OCI-LY3 (cell line): ENCODE data around the gene ASTL.
A peak's percentile ranks its signal among the peaks of the same experiment; 100 is the strongest.
"Not testable (repeated sequence)": the region's sequence is repeated elsewhere in the genome, so short reads cannot be mapped to it uniquely, and the experiment has no call there.

Experiments used
- H2AFZ ChIP-seq: fragments of 200-600, 300-600 bp; shearing (Covaris generic); 2 replicates; pipeline ENCODE4 v1.6.0; 2014; ENCODE audit warnings: antibody characterized with exemption, low read depth, low read length
- H3K27ac ChIP-seq: fragments of 200-600, 300-600 bp; sonication (generic); 2 replicates; pipeline ENCODE4 v1.5.1; 2014; ENCODE audit warnings: mild to moderate bottlenecking, low read length, moderate library complexity, mixed read lengths
- H3K27me3 ChIP-seq: fragments of 200-600, 300-600 bp; sonication (generic); 2 replicates; pipeline ENCODE4 v1.6.1; 2014; ENCODE audit warnings: low read depth, low read length, mixed read lengths
- H3K36me3 ChIP-seq: fragments of 200-600, 300-600 bp; sonication (generic); replicated peaks from 2 replicates; pipeline ENCODE3; 2014; ENCODE audit warnings: low read depth, low read length, mixed read lengths
- H3K4me1 ChIP-seq: fragments of 300-600, 200-600 bp; sonication (generic); 2 replicates; pipeline ENCODE4 v1.6.1; 2014; ENCODE audit warnings: low read length, mixed read lengths
- H3K4me2 ChIP-seq: fragments of 200-600, 300-600 bp; sonication (generic); 2 replicates; pipeline ENCODE4 v1.6.1; 2014; ENCODE audit warnings: low read length, mixed read lengths
- H3K4me3 ChIP-seq: fragments of 300-600, 200-600 bp; sonication (generic); 2 replicates; pipeline ENCODE4 v1.5.1; 2014; ENCODE audit warnings: antibody characterized with exemption, mild to moderate bottlenecking, low read length, moderate library complexity
- H3K79me2 ChIP-seq: fragments of 300-600, 200-600 bp; shearing (Covaris generic); 2 replicates; pipeline ENCODE4 v1.6.1; 2014; ENCODE audit warnings: mild to moderate bottlenecking, low read length, mixed read lengths
- H3K9ac ChIP-seq: fragments of 300-600, 200-600 bp; shearing (Covaris generic); 2 replicates; pipeline ENCODE4 v1.6.0; 2014; ENCODE audit warnings: mild to moderate bottlenecking, low read length, moderate library complexity
- H3K9me3 ChIP-seq: fragments of 200-600, 300-600 bp; shearing (Covaris generic); 2 replicates; pipeline ENCODE4 v1.6.1; 2014; ENCODE audit warnings: low read length, mixed read lengths; ENCODE audit not compliant: insufficient read depth
- H4K20me1 ChIP-seq: fragments of 200-600, 300-600 bp; sonication (generic); 2 replicates; pipeline ENCODE4 v1.6.1; 2016; ENCODE audit warnings: low read length, mixed read lengths; ENCODE audit not compliant: insufficient read depth
- CTCF ChIP-seq: fragments of 200-600, 300-600 bp; sonication (generic); IDR thresholded peaks from 2 replicates; pipeline ENCODE4 v1.5.1; 2014; ENCODE audit warnings: antibody characterized with exemption, low read length, low read depth
- EZH2phosphoT487 ChIP-seq: fragments of 200-600 bp; shearing (Covaris generic); IDR thresholded peaks from 2 replicates; pipeline ENCODE4 v1.6.1; 2018; ENCODE audit warnings: antibody characterized with exemption, mixed run types, low read depth

The ASTL gene

GRCh38 chr2:96143231-96143847, 5.0 kb upstream of the ASTL start:
- H3K4me3 ChIP-seq = peak overlapping the region; percentile 95
- peaks cover 37% of the 10 kb centered on the region for H3K79me2 ChIP-seq
- no peaks in the 10 kb centered on the region for H3K27me3 ChIP-seq
- no peaks in the 10 kb centered on the region for H3K9me3 ChIP-seq
- H3K9ac ChIP-seq = peak overlapping the region; percentile 92
- no peak for TF ChIP-seq EZH2phosphoT487
- TF ChIP-seq CTCF = no peak
- H3K4me1 ChIP-seq = peaks cover 58% of the 10 kb centered on the region
- peak overlapping the region; percentile 91 for H3K4me2 ChIP-seq
- H4K20me1 ChIP-seq = peaks cover 40% of the 10 kb centered on the region
- H3K27ac ChIP-seq = peak overlapping the region; percentile 98
- H3K36me3 ChIP-seq = peaks cover 38% of the 10 kb centered on the region
- no peak overlapping the region for H2AFZ ChIP-seq

GRCh38 chr2:96142217-96143113, 4.2 kb upstream of the ASTL start:
- H4K20me1 ChIP-seq = peaks cover 40% of the 10 kb centered on the region
- peaks cover 38% of the 10 kb centered on the region for H3K36me3 ChIP-seq
- H3K9me3 ChIP-seq = no peaks in the 10 kb centered on the region
- H3K4me1 ChIP-seq = peaks cover 49% of the 10 kb centered on the region
- H2AFZ ChIP-seq = no peak overlapping the region
- H3K79me2 ChIP-seq = peaks cover 37% of the 10 kb centered on the region
- peak overlapping the region; percentile 91 for H3K4me2 ChIP-seq
- peak overlapping the region; percentile 98 for H3K27ac ChIP-seq
- peak overlapping the region; percentile 92 for H3K9ac ChIP-seq
- TF ChIP-seq EZH2phosphoT487 (no peak), CTCF (peak; percentile 58)
- peak overlapping the region; percentile 95 for H3K4me3 ChIP-seq
- no peaks in the 10 kb centered on the region for H3K27me3 ChIP-seq

- Histone ChIP-seq H3K36me3 (peaks cover 38% of the 10 kb centered on the region), H4K20me1 (peaks cover 40% of the 10 kb centered on the region), H3K4me2 (0 out of 2 replicates have a peak overlapping the region, but pooled peaks have one; percentile 91), H3K4me1 (peaks cover 40% of the 10 kb centered on the region), H3K79me2 (peaks cover 34% of the 10 kb centered on the region)
- H3K27me3 ChIP-seq, H3K4me3 ChIP-seq, H2AFZ ChIP-seq, H3K9me3 ChIP-seq, H3K9ac ChIP-seq, H3K27ac ChIP-seq: not testable (repeated sequence)
Measured at GRCh38 chr2:96141624-96141967, 3.3 kb upstream of the ASTL start.

GRCh38 chr2:96140941-96141623, 2.8 kb upstream of the ASTL start:
- peaks cover 36% of the 10 kb centered on the region for H3K4me1 ChIP-seq
- H3K9ac ChIP-seq = no peak overlapping the region
- no peaks in the 10 kb centered on the region for H3K27me3 ChIP-seq

More at GRCh38 chr2:96140941-96141623, 2.8 kb upstream of the ASTL start:
- TF ChIP-seq CTCF (no peak), EZH2phosphoT487 (no peak)
- peaks cover 38% of the 10 kb centered on the region for H3K36me3 ChIP-seq
- no peak overlapping the region for H3K4me2 ChIP-seq
- H3K4me3 ChIP-seq = no peak overlapping the region
- H4K20me1 ChIP-seq = peaks cover 40% of the 10 kb centered on the region
- no peak overlapping the region for H2AFZ ChIP-seq
- no peaks in the 10 kb centered on the region for H3K9me3 ChIP-seq
- peaks cover 34% of the 10 kb centered on the region for H3K79me2 ChIP-seq
- no peak overlapping the region for H3K27ac ChIP-seq
